GM12878 (cell line): ENCODE data around the gene HHIPL1. TPM values are rescaled to one million over a fixed set of nuclear protein-coding genes. Genes with fewer than 3 reads are reported as not detected.

Experiments
- ATAC-seq: fragments of 200-7000 bp; cut with Tn5 transposase; 3 replicates; pipeline ENCODE4 v1.9.1; 2020; ENCODE audit warnings: mild to moderate bottlenecking, moderate library complexity
- BruUV-seq: library from RNA; stranded (reverse); fragments of 400-500 nt; replicated peaks from 2 replicates; lab custom pipeline; 2021; lab: Mats Ljungman, UMichigan
- CTCF ChIA-PET: fragments of 300-600 bp; sonication (Branson Sonifier 250); formaldehyde crosslinking; extraction: SDS; loops from one replicate; lab custom pipeline; 2021; ENCODE audit warnings: inconsistent platforms; lab: Yijun Ruan, JAX
- POLR2A ChIA-PET: fragments of 350-600 bp; formaldehyde crosslinking; extraction: SDS; loops from one replicate; lab custom pipeline; 2021; ENCODE audit warnings: inconsistent platforms; lab: Charles Lee
- RAD21 ChIA-PET: fragments of 300-600 bp; sonication (Branson Sonifier 250); formaldehyde crosslinking; loops from one replicate; lab custom pipeline; 2023; ENCODE audit warnings: antibody characterized with exemption; ENCODE audit not compliant: unreplicated experiment; lab: Charles Lee
- SMC1A ChIA-PET: fragments of 300-600 bp; sonication (Branson Sonifier 250); formaldehyde crosslinking; loops from one replicate; lab custom pipeline; 2023; ENCODE audit not compliant: unreplicated experiment, uncharacterized antibody; lab: Charles Lee
- DNase-seq: peaks from one replicate; pipeline ENCODE4 v3.0.0-alpha.2; 2011; ENCODE audit warnings: low read depth, low spot score
- FAIRE-seq: peaks from 3 replicates; lab custom pipeline; 2011; peaks lifted over from hg19 to GRCh38; lab: Jason Lieb, UNC
- H2AFZ ChIP-seq: 2 replicates; pipeline ENCODE4 v1.6.0; 2011; ENCODE audit warnings: low read depth, low read length, control low read depth; ENCODE audit not compliant: control insufficient read depth
- H3K27ac ChIP-seq: 2 replicates; pipeline ENCODE4 v1.5.1; 2011; ENCODE audit warnings: control low read depth; ENCODE audit not compliant: control insufficient read depth, insufficient read depth
- H3K27me3 ChIP-seq, 2 experiments: replicated peaks in 1 of 2; 2 replicates each; pipeline versions ENCODE4 v1.6.0 to v1.6.1; 2011; ENCODE audit warnings: low read length in 1 of 2; ENCODE audit not compliant: control insufficient read depth in 2 of 2, insufficient read depth in 2 of 2
- H3K36me3 ChIP-seq, 2 experiments: 2 replicates each; pipeline ENCODE4 v1.5.1; 2011; ENCODE audit warnings: low read length in 1 of 2; ENCODE audit not compliant: control insufficient read depth in 2 of 2, insufficient read depth in 2 of 2
- H3K4me1 ChIP-seq: 2 replicates; pipeline ENCODE4 v1.6.1; 2011; ENCODE audit warnings: mild to moderate bottlenecking, low read length, moderate library complexity, mixed read lengths; ENCODE audit not compliant: control insufficient read depth, insufficient read depth
- H3K4me2 ChIP-seq: 2 replicates; pipeline ENCODE4 v1.6.0; 2011; ENCODE audit warnings: control low read depth; ENCODE audit not compliant: control insufficient read depth, insufficient read depth
- H3K4me3 ChIP-seq: fragments of 200-600 bp; sonication (generic); 2 replicates; pipeline ENCODE4 v1.5.1; 2016
- H3K79me2 ChIP-seq: 2 replicates; pipeline ENCODE4 v1.6.0; 2011; ENCODE audit warnings: low read length; ENCODE audit not compliant: control insufficient read depth, insufficient read depth
- H3K9ac ChIP-seq: 2 replicates; pipeline ENCODE4 v1.8.0; 2011; ENCODE audit warnings: low read length, control low read depth, mixed read lengths; ENCODE audit not compliant: control insufficient read depth, insufficient read depth
- H3K9me3 ChIP-seq: replicated peaks from 3 replicates; pipeline ENCODE4 v1.5.1; 2011; ENCODE audit warnings: mild to moderate bottlenecking, low read length; ENCODE audit not compliant: control insufficient read depth, insufficient read depth
- H4K20me1 ChIP-seq: 2 replicates; pipeline ENCODE4 v1.6.0; 2011; ENCODE audit not compliant: control insufficient read depth, insufficient read depth
- CBX3 ChIP-seq: fragments of 200-600 bp; sonication (generic); IDR thresholded peaks from 2 replicates; pipeline ENCODE4 v1.6.1; 2016; ENCODE audit warnings: low read depth, borderline replicate concordance
- CREB1 ChIP-seq: IDR thresholded peaks from 2 replicates; pipeline ENCODE4 v1.6.1; 2012; ENCODE audit warnings: low read depth, mild to moderate bottlenecking, inconsistent platforms
- DPF2 ChIP-seq: fragments of 450-650 bp; IDR thresholded peaks from 2 replicates; pipeline ENCODE4 v1.6.1; 2017; ENCODE audit warnings: mild to moderate bottlenecking
- EED ChIP-seq: sonication (generic); IDR thresholded peaks from 2 replicates; pipeline ENCODE4 v1.6.1; 2016; ENCODE audit warnings: antibody characterized with exemption, low read depth
- EGR1 ChIP-seq, 2 experiments: IDR thresholded peaks; 1 replicate in 1 of 2; 2 replicates in 1 of 2; pipeline ENCODE4 v1.6.1; 2011 to 2012; ENCODE audit warnings: low read depth in 2 of 2, low read length in 2 of 2, borderline replicate concordance in 1 of 2, mild to moderate bottlenecking in 1 of 2, moderate library complexity in 1 of 2
- FOXM1 ChIP-seq: IDR thresholded peaks from 2 replicates; pipeline ENCODE4 v1.6.1; 2012; ENCODE audit warnings: low read depth, mild to moderate bottlenecking, inconsistent platforms, low read length, moderate library complexity
- HCFC1 ChIP-seq: fragments of 150-350 bp; IDR thresholded peaks from 2 replicates; pipeline ENCODE4 v1.6.1; 2014; ENCODE audit warnings: low read length
- NFIC ChIP-seq: IDR thresholded peaks from 2 replicates; pipeline ENCODE4 v1.6.1; 2012; ENCODE audit warnings: low read depth, mild to moderate bottlenecking, inconsistent platforms, low read length, moderate library complexity
- NR2C1 ChIP-seq: fragments of 450-650 bp; IDR thresholded peaks from 2 replicates; pipeline ENCODE4 v1.6.1; 2017; ENCODE audit warnings: antibody characterized with exemption, mild to moderate bottlenecking, moderate library complexity
- SMARCA5 ChIP-seq: fragments of 450-650 bp; IDR thresholded peaks from 2 replicates; pipeline ENCODE4 v1.6.1; 2017; ENCODE audit warnings: mild to moderate bottlenecking
- SREBF2 ChIP-seq: IDR thresholded peaks from 2 replicates; pipeline ENCODE4 v1.6.1; 2012; ENCODE audit warnings: mild to moderate bottlenecking, low read length
- WRNIP1 ChIP-seq: IDR thresholded peaks from 2 replicates; pipeline ENCODE4 v1.6.1; 2011; ENCODE audit warnings: low read depth, low read length, improper control_type of control experiment, borderline replicate concordance
- ZNF207 ChIP-seq: fragments of 450-650 bp; IDR thresholded peaks from 2 replicates; pipeline ENCODE4 v1.6.1; 2014; ENCODE audit warnings: antibody characterized with exemption, mild to moderate bottlenecking, borderline replicate concordance
- WGBS: methylation state at CpG from one replicate; pipeline ENCODE4 v1.1.6; 2016; ENCODE audit warnings: low lambda C conversion rate; ENCODE audit not compliant: insufficient replicate concordance, insufficient coverage; ENCODE audit errors: missing lambda C conversion rate; 5-methylcytosine and 5-hydroxymethylcytosine counted together
- in situ Hi-C: fragments of 300-500 bp; cut with MboI; formaldehyde crosslinking; loops from 9 replicates; pipeline ENCODE4 v1.14.3; 2018; ENCODE audit warnings: mixed read lengths
- intact Hi-C: fragments of 100-400 bp; cut with micrococcal nuclease; formaldehyde crosslinking; loops from one replicate; pipeline ENCODE4 v1.14.2; 2022; ENCODE audit not compliant: unreplicated experiment
- polyA plus RNA-seq, 11 experiments: library from polyadenylated mRNA; depleted of rRNA in 4 of 11; unstranded in 6 of 11; stranded (reverse) in 5 of 11; fragments of >200 nt; fragmentation: Nextera tagmentation in 4 of 11; fragmentation: Illumina TruSeq in 1 of 11; extraction: Ambion mirVana in 4 of 11; extraction: Trizol in 1 of 11; gene quantifications; 1 replicate in 1 of 11; 2 replicates in 10 of 11; pipeline versions ENCODE4 v1.2.1 to v1.2.3, GENCODE V29; 2011 to 2016; ENCODE audit warnings: inconsistent platforms in 2 of 11, missing spikeins in 2 of 11, low read depth in 1 of 11
- total RNA-seq, 4 experiments: library from RNA; depleted of rRNA in 3 of 4; stranded (reverse); fragments of >200 nt in 3 of 4; fragmentation: Illumina TruSeq in 1 of 4; extraction: Trizol in 1 of 4; gene quantifications; 2 replicates each; pipeline versions ENCODE4 v1.2.1 to v1.2.3, GENCODE V29; 2013 to 2021
- TF ChIP-seq, protein P1 (sequence below): IDR thresholded peaks from 2 replicates; pipeline ENCODE4 v1.6.1; 2012; ENCODE audit warnings: mild to moderate bottlenecking, low read depth, low read length

Gene HHIPL1
- total and polyA plus RNA-seq, 10 of the 15 experiments (the other 5 are each of a cell fraction or from before 2014, with no cell fraction given), result 0.09 TPM; not detected in 9

DNA sequence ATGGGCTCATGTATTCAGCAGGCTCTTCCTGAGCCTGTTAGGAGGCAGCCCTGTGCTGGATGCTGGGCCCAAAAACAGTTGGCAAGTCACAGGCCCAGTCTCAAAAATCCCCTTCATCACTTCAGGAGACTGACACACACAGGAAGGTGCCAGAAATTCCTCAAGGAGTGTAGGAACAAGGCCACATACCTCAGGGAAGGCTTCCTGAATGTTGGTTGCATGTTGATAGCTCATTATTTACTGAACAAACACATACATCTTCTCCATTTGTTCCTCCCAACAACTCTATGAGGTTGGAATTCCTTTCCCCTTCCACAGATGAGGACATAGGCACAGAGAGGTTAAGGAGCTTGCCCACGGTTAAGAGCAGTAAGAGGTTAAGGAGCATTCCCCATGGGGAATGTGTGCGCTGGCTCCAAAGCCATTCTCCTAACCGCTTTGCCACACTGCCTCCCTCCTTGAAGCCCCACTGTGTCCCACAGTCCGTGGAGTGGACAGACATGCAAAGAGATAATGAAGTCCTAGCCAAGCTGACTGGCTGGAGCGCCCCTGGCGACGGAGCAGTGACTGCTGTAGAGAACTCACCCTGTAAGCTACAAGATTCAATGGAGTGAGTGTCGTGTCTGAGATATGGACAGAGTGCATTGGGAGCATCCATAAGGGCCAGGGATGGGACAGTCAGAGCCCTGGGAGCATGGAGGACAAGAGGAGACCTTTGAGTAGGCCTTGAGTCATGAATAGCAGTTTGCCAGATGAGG lies 3.3 kb downstream of the HHIPL1 start:
- Histone ChIP-seq H3K27me3 (no peaks in the 10 kb centered on the region; a peak in 2 of 4 replicates), H3K4me2 (no peak overlapping the region), H3K27ac (no peak overlapping the region), H2AFZ (no peak overlapping the region), H3K4me1 (no peaks in the 10 kb centered on the region), H4K20me1 (no peaks in the 10 kb centered on the region), H3K9ac (no peak overlapping the region), H3K9me3 (no peaks in the 10 kb centered on the region; the same call in 2 of the 3 replicates), H3K4me3 (no peak overlapping the region), H3K79me2 (no peaks in the 10 kb centered on the region), H3K36me3 (no peaks in the 10 kb centered on the region)
- ATAC-seq (no peak), DNase-seq (no peak), FAIRE-seq (no peak)
- ChIA-PET RAD21 (no interaction called here), POLR2A (no interaction called here), SMC1A (no interaction called here), CTCF (interaction anchor here (1.1 kb wide), 1 partner anchor 20 kb away, joined by 3 read pairs; no protein-coding TSS in a partner anchor)
- 30% methylated on average over 8 of the region's 8 CpGs for WGBS
- BruUV-seq, result no TSS peak
- no peak for TF ChIP-seq SREBF2
- TF ChIP-seq CBX3, result no peak
- no peak for TF ChIP-seq SMARCA5
- TF ChIP-seq CREB1, result no peak
- TF ChIP-seq WRNIP1, result no peak
- TF ChIP-seq HCFC1, result no peak
- TF ChIP-seq EGR1 (IDR thresholded peaks at IDR 0.05; ENCODE audit: borderline replicate concordance in 1 of 2, low read depth in 2 of 2, low read length in 2 of 2), result no peak
- TF ChIP-seq NFIC, result no peak
- TF ChIP-seq DPF2, result no peak
- TF ChIP-seq ZNF207, result no peak
- TF ChIP-seq NR2C1, result no peak
- TF ChIP-seq, protein P1, sequence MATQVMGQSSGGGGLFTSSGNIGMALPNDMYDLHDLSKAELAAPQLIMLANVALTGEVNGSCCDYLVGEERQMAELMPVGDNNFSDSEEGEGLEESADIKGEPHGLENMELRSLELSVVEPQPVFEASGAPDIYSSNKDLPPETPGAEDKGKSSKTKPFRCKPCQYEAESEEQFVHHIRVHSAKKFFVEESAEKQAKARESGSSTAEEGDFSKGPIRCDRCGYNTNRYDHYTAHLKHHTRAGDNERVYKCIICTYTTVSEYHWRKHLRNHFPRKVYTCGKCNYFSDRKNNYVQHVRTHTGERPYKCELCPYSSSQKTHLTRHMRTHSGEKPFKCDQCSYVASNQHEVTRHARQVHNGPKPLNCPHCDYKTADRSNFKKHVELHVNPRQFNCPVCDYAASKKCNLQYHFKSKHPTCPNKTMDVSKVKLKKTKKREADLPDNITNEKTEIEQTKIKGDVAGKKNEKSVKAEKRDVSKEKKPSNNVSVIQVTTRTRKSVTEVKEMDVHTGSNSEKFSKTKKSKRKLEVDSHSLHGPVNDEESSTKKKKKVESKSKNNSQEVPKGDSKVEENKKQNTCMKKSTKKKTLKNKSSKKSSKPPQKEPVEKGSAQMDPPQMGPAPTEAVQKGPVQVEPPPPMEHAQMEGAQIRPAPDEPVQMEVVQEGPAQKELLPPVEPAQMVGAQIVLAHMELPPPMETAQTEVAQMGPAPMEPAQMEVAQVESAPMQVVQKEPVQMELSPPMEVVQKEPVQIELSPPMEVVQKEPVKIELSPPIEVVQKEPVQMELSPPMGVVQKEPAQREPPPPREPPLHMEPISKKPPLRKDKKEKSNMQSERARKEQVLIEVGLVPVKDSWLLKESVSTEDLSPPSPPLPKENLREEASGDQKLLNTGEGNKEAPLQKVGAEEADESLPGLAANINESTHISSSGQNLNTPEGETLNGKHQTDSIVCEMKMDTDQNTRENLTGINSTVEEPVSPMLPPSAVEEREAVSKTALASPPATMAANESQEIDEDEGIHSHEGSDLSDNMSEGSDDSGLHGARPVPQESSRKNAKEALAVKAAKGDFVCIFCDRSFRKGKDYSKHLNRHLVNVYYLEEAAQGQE, result no peak
- TF ChIP-seq EED, result no peak
- no peak for TF ChIP-seq FOXM1
- in situ Hi-C loops, result no loop called here
- intact Hi-C loops, result no loop called here
